Activated T-helper 2 cell treated with anti-CD3 and anti-CD28 coated beads, Interferon-gamma antibody, Interleukin-2, Interleukin-4, amounts not matched to agents 10 μg/mL and 5 μg/mL and 100 μg/mL, durations not matched to agents 14 hours and 24 hours and 36 hours (primary cell): Measurements from ENCODE around the gene DNAH14. TPM values are rescaled to one million over a fixed set of nuclear protein-coding genes. Genes with fewer than 3 reads are reported as not detected.
A peak's percentile ranks its signal among the peaks of the same experiment; 100 is the strongest.
"Not testable (repeated sequence)": the region's sequence is repeated elsewhere in the genome, so short reads cannot be mapped to it uniquely, and the experiment has no call there.

Experiments
- DNase-seq: peaks from one replicate; pipeline ENCODE4 v3.0.0; 2021; ENCODE audit warnings: low spot score
- H3K27ac Mint-ChIP-seq: one replicate; pipeline ENCODE4 v1.8.0; 2021; ENCODE audit warnings: mixed read lengths
- H3K27me3 Mint-ChIP-seq: one replicate; pipeline ENCODE4 v1.8.0; 2021; ENCODE audit warnings: low read depth, mixed read lengths
- H3K36me3 Mint-ChIP-seq: one replicate; pipeline ENCODE4 v1.8.0; 2021; ENCODE audit warnings: low read depth, mixed read lengths
- H3K4me1 Mint-ChIP-seq: one replicate; pipeline ENCODE4 v1.8.0; 2021; ENCODE audit warnings: low read depth, mixed read lengths
- H3K4me3 Mint-ChIP-seq: one replicate; pipeline ENCODE4 v1.8.0; 2021; ENCODE audit warnings: low read depth, mild to moderate bottlenecking, moderate library complexity, mixed read lengths
- H3K9me3 Mint-ChIP-seq: one replicate; pipeline ENCODE4 v1.8.0; 2021; ENCODE audit warnings: mixed read lengths
- intact Hi-C: fragments of 100-400 bp; cut with micrococcal nuclease; formaldehyde crosslinking; loops from one replicate; pipeline ENCODE4 v1.15.1; 2023
- total RNA-seq: library from RNA; stranded (reverse); gene quantifications from 2 replicates; pipeline ENCODE4 v1.2.3, GENCODE V29; 2022

Gene DNAH14
- total RNA-seq = 0.32 and 0.92 TPM in 2 replicates

DNA sequence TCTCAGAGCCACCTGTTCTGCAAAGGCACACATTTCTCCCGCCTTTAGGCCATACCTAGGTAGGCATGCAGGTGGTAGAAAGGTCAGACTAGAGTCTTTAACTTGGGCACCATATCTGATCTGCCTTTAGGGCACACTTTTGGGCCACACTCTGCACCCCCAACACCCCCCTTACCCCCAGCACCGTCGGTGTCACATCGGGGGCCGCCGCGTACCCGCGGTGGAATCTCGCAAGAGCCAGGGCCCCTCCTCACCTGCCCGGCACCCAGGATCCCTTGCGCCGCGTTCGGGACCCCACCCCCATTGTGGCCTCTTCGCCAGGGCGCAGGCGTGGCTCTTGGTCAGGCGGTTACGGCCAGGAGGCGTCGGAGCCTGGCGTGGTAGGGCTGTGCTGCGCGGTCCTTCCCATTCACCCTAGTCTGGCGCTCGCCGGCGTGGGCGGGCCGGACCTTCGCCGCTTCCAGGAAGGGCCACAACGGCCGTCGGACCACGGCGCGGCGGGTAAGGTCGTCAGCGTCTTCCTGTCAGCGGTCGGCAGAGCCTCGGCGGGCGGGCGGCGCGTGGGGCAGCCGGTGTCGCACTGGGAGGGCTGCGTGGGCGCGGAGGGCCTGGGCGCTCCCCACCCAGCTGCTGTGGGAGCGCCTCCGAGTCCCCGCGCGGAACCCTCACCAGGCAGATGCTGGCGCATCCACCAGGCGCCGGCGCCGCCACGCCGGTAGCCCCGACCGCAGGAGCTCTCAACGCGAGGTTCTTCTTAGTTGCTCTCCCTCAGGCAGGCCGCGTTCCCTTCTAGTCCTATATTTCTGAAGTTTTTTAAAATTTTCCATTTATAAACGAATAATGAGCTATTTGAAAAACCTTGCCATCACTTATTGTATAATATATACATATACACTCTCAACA is at the start of gene DNAH14:
Gene DNAH14 (plus strand): TSS at position 341 of the 903 bp plus-strand sequence. CDS start 23,028 bp downstream, outside the sequence.
- no peaks in the 10 kb centered on the region for H3K4me1 Mint-ChIP-seq
- intact Hi-C loops = loop anchor here (10.0 kb wide), 1 partner anchor 285 kb away; no protein-coding TSS in a partner anchor

GRCh38 chr1:224880593-224881307 is 48.7 kb upstream of the DNAH14 start:
- Mint-ChIP-seq H3K27ac (no peak overlapping the region), H3K36me3 (no peaks in the 10 kb centered on the region), H3K27me3 (peaks cover 2% of the 10 kb centered on the region), H3K9me3 (no peaks in the 10 kb centered on the region), H3K4me1 (no peaks in the 10 kb centered on the region), H3K4me3 (no peak overlapping the region)
- no peak for DNase-seq
- intact Hi-C loops = no loop called here

More for the DNA sequence above, at the start of gene DNAH14:
- Mint-ChIP-seq H3K27me3 (peaks cover 16% of the 10 kb centered on the region), H3K36me3 (no peaks in the 10 kb centered on the region), H3K9me3 (peaks cover 32% of the 10 kb centered on the region), H3K27ac (no peak within 1 kb of the TSS), H3K4me3 (peak within 1 kb of the TSS; percentile 39)
- DNase-seq = no peak

- H3K4me3 Mint-ChIP-seq, intact Hi-C loops, H3K9me3 Mint-ChIP-seq, H3K36me3 Mint-ChIP-seq, DNase-seq, H3K27ac Mint-ChIP-seq, H3K27me3 Mint-ChIP-seq, H3K4me1 Mint-ChIP-seq: not testable (repeated sequence)
Measured at GRCh38 chr1:224881308-224881692, 48.2 kb upstream of the DNAH14 start.

DNA sequence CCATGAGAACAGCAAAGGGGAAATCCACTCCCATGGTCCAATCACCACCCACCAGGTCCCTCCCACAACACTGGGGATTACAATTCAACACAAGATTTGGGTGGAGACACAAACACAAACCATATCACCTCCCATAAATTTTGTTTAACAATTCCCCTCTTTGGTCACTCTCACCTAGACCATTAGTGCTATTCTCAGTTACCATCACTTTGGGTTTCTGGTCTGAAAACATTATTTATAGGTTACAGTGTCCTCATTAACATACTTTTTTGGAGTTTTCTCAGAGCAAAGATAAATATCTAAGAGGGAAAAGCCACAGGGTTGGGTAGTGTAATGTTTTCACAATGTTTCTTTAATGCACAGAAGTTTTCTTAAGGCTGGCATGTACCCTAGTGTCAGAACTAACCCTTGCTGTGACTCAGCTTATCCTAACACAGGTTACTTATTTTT is 47.7 kb upstream of the DNAH14 start:
- no peak overlapping the region for H3K27ac Mint-ChIP-seq
- H3K9me3 Mint-ChIP-seq = no peaks in the 10 kb centered on the region
- no peaks in the 10 kb centered on the region for H3K4me1 Mint-ChIP-seq
- H3K36me3 Mint-ChIP-seq = no peaks in the 10 kb centered on the region
- DNase-seq = no peak
- peaks cover 2% of the 10 kb centered on the region for H3K27me3 Mint-ChIP-seq
- H3K4me3 Mint-ChIP-seq = no peak overlapping the region
- intact Hi-C loops = no loop called here

DNA sequence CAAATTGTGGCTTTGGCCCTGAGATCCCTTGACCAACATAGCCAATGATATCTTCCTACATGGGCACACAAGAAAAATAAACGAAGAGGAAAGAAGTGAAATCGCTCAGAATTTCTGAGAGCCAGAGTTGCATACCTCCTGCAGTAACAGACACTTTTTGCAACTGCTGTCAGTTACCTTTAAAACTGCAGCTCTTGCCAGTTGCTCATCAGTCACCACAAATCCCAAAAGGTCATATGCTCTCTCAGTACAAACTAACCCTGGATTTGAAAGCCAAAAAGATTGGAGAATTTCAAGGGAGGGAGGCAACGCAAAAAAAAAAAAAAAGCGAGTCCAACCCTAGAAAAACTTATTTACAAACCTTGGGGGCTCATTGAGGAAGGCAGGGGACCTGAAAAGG is 47.2 kb upstream of the DNAH14 start:
- H3K27me3 Mint-ChIP-seq = peaks cover 2% of the 10 kb centered on the region

DNA sequence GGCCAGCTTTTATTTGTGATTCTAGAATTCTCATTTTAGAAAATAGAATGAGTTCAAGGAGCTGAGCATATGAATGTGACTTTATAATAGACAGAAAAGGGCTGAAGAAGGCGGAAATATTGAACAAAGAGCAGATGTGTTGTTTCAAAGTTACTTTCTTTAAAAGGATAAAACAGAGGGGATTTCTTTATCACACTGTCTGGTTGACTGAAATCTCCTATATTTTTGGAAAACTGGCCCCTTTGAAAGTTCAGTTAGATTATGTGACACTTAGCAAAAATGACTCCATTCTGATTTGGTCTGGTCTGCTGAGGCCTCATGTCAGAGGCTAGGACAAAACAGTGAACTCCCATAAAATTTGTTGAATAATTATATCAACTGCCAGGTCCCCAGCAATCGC is 46.4 kb upstream of the DNAH14 start:
- H3K4me1 Mint-ChIP-seq = no peaks in the 10 kb centered on the region
- no peaks in the 10 kb centered on the region for H3K9me3 Mint-ChIP-seq
- no peak overlapping the region for H3K27ac Mint-ChIP-seq
- H3K4me3 Mint-ChIP-seq = no peak overlapping the region
- H3K36me3 Mint-ChIP-seq = no peaks in the 10 kb centered on the region
- peaks cover 2% of the 10 kb centered on the region for H3K27me3 Mint-ChIP-seq
- DNase-seq = no peak
- intact Hi-C loops = no loop called here

More for the DNA sequence above, 47.2 kb upstream of the DNAH14 start:
- Mint-ChIP-seq H3K4me3 (no peak overlapping the region), H3K4me1 (no peaks in the 10 kb centered on the region), H3K36me3 (no peaks in the 10 kb centered on the region), H3K27ac (no peak overlapping the region), H3K9me3 (no peaks in the 10 kb centered on the region)
- no peak for DNase-seq
- intact Hi-C loops = no loop called here

DNA sequence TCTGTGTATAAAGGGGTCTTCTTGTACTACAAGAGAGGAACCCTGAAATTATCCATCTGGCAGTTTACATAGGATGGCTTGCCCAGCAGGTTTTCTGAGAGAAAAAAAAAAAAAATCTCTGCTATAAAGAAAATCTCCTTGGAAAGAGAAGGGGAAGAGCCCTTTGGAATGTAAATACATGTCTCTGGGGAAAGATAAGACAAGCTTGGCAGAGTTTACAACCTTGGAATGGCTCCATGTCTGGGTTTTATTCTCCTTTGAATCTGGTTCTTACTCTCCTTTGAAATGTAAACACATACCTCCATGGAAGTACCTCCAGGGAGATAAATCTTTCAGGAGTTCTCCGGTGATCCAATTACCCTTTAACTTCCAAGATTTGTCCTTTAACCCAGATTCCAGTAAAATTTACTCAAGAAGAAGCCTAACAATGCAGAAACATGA is 45.1 kb upstream of the DNAH14 start:
- no peaks in the 10 kb centered on the region for H3K9me3 Mint-ChIP-seq
- no peak overlapping the region for H3K27ac Mint-ChIP-seq
- no peak for DNase-seq
- intact Hi-C loops = no loop called here
- peaks cover 2% of the 10 kb centered on the region for H3K27me3 Mint-ChIP-seq
- no peaks in the 10 kb centered on the region for H3K4me1 Mint-ChIP-seq
- H3K4me3 Mint-ChIP-seq = no peak overlapping the region
- H3K36me3 Mint-ChIP-seq = no peaks in the 10 kb centered on the region

DNA sequence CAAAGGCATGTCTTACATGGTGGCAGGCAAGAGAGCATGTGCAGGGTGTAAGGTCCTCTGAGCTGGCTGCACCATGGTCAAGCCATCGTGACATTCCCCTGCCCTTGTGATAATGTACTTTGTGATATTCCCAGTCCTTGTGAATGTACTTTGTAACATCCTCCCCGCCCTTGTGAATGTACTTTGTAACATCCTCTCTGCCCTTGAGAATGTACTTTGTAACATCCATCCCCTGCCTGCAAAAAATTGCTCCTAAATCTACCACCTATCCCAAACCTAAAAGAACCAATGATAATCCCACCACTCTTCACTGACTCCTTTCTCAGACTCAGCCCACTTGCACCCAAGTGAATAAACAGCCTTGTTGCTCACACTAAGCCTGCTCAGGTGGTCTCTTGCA is 44.1 kb upstream of the DNAH14 start:
- H3K27ac Mint-ChIP-seq, intact Hi-C loops, H3K4me1 Mint-ChIP-seq, DNase-seq, H3K27me3 Mint-ChIP-seq, H3K4me3 Mint-ChIP-seq, H3K9me3 Mint-ChIP-seq, H3K36me3 Mint-ChIP-seq: not testable (repeated sequence)

DNA sequence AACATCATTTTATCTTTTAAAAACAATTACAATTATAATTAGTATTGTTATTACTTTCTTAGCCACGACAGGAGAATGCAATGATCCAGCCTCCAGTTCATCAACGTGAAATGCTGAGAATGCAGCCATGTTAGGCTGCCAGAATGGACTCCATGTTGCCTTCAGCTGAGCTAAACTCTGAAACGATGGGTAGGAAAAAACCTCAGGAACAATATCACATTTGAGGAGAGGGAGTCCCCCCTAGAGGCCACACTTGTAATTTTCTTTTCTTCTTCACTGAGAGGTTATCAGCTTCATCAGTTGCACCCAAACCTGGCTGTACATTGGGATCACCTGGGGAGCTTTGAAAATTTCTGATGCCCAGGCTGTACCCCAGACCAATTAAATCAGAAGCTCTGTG is 34.6 kb upstream of the DNAH14 start:
- no peak for DNase-seq
- H3K36me3 Mint-ChIP-seq = no peaks in the 10 kb centered on the region
- H3K27ac Mint-ChIP-seq = no peak overlapping the region
- no peaks in the 10 kb centered on the region for H3K27me3 Mint-ChIP-seq
- no peak overlapping the region for H3K4me3 Mint-ChIP-seq
- intact Hi-C loops = no loop called here
- H3K4me1 Mint-ChIP-seq = no peaks in the 10 kb centered on the region
- peaks cover 4% of the 10 kb centered on the region for H3K9me3 Mint-ChIP-seq

- intact Hi-C loops = no loop called here
Measured at GRCh38 chr1:224896130-224896781, 33.2 kb upstream of the DNAH14 start.

DNA sequence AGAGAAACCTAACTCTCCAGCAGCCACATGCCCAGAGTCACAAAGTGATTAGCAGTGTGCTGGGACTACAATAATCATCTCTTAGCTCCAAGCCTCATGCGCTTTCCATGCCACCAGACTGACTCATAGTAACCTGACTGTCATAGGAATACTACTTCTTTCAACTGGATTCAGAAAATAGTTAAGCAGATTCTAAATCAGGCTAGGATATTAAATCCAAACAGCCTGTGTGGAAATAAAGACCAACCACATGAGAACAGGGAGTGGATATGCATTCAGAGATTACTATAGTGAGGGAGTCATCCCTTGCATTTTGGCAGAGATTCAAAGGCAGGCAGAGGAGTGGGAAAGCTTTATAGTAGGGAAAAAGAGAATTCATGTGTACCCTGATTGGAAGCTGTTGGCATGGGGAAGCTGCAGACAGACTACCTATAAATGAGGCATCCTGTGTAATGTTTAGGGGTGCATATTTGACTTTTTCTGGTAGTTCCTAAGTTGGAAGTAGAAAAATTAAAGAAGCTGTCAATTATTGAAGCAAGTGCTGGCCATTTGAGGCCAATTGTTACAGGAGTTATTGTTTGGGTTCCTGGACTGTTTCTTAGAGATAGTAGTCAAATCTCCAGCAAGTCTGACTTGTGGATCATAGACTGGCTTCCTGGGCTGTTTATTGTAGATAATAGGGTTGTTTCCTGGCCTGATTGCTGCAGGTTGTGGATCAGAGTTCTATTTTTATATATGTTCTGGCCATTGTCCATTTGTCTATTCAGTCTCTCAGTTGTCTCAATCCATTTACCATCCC is 31.7 kb upstream of the DNAH14 start:
- peaks cover 4% of the 10 kb centered on the region for H3K9me3 Mint-ChIP-seq
- no peak overlapping the region for H3K4me3 Mint-ChIP-seq
- H3K36me3 Mint-ChIP-seq = no peaks in the 10 kb centered on the region
- H3K27me3 Mint-ChIP-seq = peaks cover 3% of the 10 kb centered on the region
- intact Hi-C loops = no loop called here
- no peak for DNase-seq
- H3K4me1 Mint-ChIP-seq = no peaks in the 10 kb centered on the region
- no peak overlapping the region for H3K27ac Mint-ChIP-seq

More at GRCh38 chr1:224896130-224896781, 33.2 kb upstream of the DNAH14 start:
- Mint-ChIP-seq H3K4me1 (no peaks in the 10 kb centered on the region), H3K9me3 (peaks cover 4% of the 10 kb centered on the region), H3K36me3 (no peaks in the 10 kb centered on the region), H3K4me3 (no peak overlapping the region), H3K27me3 (peaks cover under 1% of the 10 kb centered on the region), H3K27ac (no peak overlapping the region)
- no peak for DNase-seq

DNA sequence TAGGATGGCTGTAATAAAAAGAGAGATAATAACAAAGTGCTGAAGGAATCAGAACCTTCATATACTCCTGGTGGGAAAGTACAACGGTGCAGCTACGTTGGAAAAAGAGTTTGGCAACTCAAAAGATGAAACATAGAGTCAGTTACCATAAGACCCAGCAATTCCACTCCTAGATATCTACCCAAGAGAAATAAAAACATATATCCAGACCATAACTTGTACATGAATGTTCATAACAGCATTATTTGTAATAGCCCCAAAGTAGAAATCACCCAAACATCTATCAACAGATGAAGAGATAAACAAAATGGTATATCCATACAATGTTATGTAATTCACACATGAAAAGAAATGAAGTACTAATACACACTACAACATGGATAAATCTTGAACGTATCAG is 30.5 kb upstream of the DNAH14 start:
- peaks cover 3% of the 10 kb centered on the region for H3K27me3 Mint-ChIP-seq
- no peak overlapping the region for H3K27ac Mint-ChIP-seq
- intact Hi-C loops = no loop called here
- H3K4me3 Mint-ChIP-seq = no peak overlapping the region
- DNase-seq = no peak
- no peaks in the 10 kb centered on the region for H3K4me1 Mint-ChIP-seq
- peaks cover 4% of the 10 kb centered on the region for H3K9me3 Mint-ChIP-seq
- H3K36me3 Mint-ChIP-seq = no peaks in the 10 kb centered on the region
